Hematopoietic multipotent progenitor cell treated with erythropoietin and hydrocortisone succinate and interleukin-3 and kit ligand, for 4 days (in vitro differentiated cells): ENCODE results near the gene SAPCD2.
"Not testable (repeated sequence)": the region's sequence is repeated elsewhere in the genome, so short reads cannot be mapped to it uniquely, and the experiment has no call there.

Source experiments
- DNase-seq: peaks from one replicate; pipeline ENCODE4 v3.0.0-alpha.2; 2015

SAPCD2 gene

GRCh38 chr9:137045294-137046087 is 24.9 kb downstream of the SAPCD2 start:
- no peak for DNase-seq

GRCh38 chr9:137044502-137045177 is 25.7 kb downstream of the SAPCD2 start:
- no peak for DNase-seq

- no peak for DNase-seq
Observed at GRCh38 chr9:137044037-137044436, 26.3 kb downstream of the SAPCD2 start.

GRCh38 chr9:137042751-137043727 is 27.3 kb downstream of the SAPCD2 start:
- no peak for DNase-seq

DNA sequence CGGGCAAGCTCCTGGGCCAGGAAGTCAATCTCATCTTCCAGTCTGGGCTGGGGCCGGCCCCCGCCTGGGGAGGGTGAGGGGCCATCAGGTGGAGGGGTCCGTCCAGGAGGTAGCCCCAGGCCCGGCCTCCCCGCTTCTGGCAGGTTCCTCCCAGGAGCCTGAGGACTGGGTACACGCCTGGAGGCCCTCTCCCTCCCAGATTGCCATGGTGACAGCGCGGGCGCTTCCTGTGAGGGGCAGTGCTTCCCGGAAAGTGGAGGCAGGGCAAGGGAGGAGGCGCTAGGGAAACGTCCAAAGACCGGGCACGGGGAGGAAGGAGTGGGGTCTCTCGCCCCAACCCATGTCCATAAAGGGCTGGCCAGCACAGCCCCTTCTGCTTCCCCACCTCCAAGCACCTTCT is 29.2 kb downstream of the SAPCD2 start:
- no peak for DNase-seq

DNA sequence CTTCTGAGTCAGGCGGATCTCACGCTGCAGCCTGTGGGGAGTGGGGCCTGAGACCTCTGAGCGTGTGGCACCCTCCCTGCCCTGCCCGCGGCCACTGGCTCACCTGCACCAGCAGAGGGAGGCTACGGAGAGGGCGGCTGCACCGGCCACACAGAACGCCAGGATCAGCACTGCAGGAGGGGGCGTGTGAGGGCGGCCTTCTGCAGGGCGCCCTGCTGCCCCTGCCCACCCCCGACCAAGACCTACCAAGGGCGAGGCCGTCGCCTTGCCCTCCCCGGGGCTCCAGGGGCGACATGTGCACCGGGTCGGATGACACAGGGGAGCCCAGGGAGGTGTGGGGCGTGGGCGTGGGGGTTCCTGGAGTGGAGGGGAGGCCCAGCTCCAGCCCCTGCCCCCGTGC is 29.8 kb downstream of the SAPCD2 start:
- no peak for DNase-seq

DNA sequence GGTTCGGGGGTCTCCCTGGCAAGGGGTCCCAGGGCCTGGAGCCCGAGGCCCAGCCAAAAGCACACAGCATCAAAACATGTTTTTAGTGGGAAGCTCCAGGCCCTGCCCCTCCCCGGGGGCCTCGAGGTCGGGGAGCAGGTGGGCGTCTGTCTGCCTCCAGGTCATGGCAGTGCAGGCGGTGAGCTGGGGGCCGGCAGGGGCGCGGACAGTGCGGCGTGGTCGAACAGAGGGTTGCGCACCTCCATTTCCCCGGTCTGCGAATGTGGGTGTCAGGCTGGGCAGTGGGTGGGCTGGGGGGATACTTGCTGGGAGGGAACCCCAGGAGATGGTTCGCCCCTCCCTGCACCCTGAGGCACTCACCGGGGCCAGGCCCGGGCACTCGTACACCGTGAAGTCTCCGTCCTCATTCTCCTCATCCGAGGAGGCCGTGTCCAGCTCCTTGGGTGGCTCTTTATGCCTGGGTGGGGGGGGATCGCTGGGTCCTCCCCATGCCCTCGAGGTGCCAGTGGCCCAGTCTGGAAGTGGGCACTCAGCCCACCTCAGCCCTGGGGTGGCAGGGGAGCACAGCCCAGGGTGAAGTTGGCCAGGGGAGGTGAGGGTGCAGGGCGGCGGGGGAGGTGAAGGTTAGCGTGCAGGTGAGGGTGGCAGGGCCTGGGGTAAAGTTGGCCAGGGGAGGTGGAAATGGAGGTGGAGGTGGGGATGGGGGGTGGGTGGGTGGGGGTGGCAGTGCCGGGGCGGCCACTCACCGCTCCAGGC is 30.6 kb downstream of the SAPCD2 start:
- DNase-seq: no peak

DNA sequence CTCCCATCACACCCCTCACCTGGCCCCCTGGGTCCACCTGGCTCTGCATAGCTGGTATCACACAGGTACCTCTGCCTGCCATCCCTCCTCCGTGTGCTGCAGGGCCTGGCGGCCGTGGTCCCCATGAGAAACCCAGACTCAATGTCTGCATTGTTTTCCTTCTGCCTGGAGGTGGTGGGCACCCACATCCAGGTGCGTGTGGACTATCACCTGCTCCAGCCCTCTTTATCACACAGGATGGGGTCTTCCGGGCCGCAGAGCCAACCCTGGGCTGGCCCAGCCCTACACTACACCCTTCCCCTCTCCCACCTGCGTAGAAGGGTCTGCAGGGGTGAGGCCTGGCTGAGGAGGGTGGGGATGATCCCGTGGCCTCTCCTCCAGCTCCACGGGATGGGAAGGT is 31.4 kb downstream of the SAPCD2 start:
- DNase-seq: no peak

GRCh38 chr9:137037483-137037882 is 32.9 kb downstream of the SAPCD2 start:
- DNase-seq: no peak

DNA sequence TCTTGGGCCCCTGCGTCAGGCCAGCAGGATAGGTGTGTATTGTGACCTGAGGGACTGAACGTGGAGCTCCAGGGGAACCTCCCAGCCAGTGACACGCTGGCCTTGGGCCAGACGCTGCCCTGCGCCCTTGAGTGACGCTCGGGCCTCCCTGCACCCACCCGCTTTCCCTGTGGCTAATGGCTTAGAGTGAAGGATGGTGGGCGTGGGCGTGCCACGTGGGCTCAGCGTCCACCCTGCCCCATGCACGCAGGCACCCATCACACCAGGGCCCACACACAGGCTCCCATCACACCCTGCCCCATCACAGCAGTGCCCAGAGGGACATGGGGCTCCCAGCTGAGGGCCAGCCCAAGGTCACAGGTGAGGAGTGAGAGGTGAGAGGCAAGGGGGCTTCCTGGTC is 33.3 kb downstream of the SAPCD2 start:
- no peak for DNase-seq

DNA sequence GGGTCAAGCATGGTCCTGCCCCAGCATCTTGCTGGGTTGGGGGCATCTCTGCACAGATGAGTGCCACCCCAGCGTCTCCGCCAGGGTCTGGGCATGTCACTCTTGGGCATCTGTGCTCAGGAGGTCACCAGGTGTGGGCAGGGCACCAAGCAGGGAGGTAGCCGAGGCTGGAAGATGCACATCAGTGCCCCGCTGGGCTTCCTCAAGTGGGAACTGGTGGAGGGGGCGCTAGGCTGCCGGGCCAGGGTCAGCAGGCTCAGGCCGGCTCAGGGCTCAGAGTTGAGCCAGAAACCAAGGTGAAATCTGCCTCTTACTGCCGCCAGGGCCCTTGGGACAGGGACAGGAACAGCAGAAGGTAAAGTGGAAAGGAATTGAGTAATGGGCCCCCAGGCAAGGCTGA is 34.4 kb downstream of the SAPCD2 start:
- DNase-seq: no peak

- no peak for DNase-seq
Observed at GRCh38 chr9:137035507-137035834, 34.9 kb downstream of the SAPCD2 start.

DNA sequence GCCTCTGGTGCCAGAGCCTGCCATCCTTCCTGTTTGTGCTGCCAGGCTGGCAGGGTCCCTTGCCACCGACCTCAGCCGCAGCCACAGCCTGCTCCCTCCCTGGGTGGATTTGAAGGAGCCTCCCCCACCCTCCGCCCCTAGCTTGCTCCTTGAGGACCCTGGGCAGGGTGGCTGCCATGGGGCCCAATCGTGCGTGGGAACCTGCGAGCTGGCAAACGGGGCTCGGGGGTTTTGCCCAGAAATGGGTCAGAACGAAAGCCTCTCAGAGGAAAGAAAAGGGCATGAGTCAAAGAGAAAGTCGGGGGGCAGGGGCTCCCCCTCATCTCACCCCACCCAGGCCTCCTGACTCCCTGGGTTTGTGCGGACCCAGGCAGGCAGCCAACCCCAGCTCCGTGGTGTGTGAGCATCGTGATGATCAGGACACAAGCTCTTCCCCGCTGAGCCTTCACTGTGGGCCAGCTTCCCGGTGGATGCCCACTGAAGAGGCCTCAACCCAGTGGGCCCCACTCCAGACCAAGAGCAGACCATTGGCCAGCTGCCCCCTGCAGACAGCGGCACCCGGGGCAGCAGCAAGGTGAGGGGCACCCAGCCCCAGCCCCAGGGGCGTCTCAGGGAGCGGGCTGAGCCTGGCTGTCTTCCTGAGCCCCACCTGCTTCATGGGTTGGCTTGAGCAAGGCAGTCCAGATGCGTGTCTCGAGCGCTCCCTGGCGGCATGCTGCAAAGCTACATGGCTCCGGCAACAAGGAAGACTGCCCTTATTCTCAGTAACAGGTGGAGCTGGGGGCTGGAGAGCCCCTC is 35.4 kb downstream of the SAPCD2 start:
- DNase-seq: peak; percentile 95

GRCh38 chr9:137034039-137034708 is 36.2 kb downstream of the SAPCD2 start:
- peak; percentile 78 for DNase-seq

DNA sequence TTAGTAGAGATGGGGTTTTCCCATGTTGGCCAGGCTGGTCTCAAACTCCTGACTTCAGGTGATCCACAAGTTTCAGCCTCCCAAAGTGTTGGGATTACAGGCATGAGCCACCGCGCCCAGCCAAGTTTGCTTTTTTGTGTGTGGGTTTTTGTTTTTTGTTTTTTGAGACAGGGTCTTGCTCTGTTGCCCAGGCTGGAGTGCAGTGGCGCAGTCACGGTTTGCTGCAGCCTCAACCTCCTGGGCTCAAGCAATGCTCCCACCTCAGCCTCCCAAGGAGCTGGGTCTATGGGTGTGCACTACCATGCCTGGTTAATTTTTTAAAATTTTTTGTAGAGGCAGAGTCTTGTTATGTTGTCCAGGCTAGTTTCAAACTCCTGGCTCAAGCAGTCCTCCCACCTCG is 36.9 kb downstream of the SAPCD2 start:
- DNase-seq: not testable (repeated sequence)

DNA sequence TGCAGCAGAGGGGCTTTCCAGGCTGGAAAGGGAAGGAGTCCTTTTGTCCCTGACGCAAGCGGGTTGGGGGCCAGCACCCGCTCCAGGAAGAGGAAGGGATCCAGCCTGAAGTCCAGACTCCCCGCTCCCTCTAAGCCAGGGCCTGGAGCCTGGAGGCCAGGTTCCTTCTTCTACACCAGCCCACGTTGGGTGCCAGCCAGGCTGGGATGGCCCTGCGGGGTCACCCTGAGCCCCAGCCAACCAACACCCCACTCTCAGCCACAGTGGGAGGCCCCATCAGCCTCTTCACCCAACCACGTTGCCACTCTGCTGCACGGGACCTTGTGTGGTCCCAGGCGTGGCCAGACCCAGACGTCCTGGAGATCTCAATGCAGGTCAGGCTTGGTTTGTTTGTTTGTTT is 37.5 kb downstream of the SAPCD2 start:
- DNase-seq: peak; percentile 86

- DNase-seq: peak; percentile 77
Observed at GRCh38 chr9:137031904-137032640, 38.3 kb downstream of the SAPCD2 start, which contains the start of gene FUT7. Gene FUT7, minus strand, starts transcription at chr9:137032088. Its CDS starts 97 bp downstream, at chr9:137031991.

- peak; percentile 93 for DNase-seq
Observed at GRCh38 chr9:137030538-137031527, 39.5 kb downstream of the SAPCD2 start.

- peak; percentile 71 for DNase-seq
Observed at GRCh38 chr9:137030006-137030405, 40.4 kb downstream of the SAPCD2 start.
